HCT116 (cell line): ENCODE data around the gene ANKRD26.

Experiments used
- POLR2A ChIP-seq: IDR thresholded peaks from 2 replicates; pipeline ENCODE4 v1.7.0; 2011; ENCODE audit warnings: borderline replicate concordance; ENCODE audit not compliant: insufficient read depth, insufficient read length; ENCODE audit errors: extremely low read depth
- POLR2AphosphoS5 ChIP-seq: IDR thresholded peaks from 2 replicates; pipeline ENCODE4 v1.6.1; 2011; ENCODE audit warnings: mild to moderate bottlenecking, low read depth, low read length, moderate library complexity
- ZBTB33 ChIP-seq: IDR thresholded peaks from 2 replicates; pipeline ENCODE4 v1.6.1; 2011; ENCODE audit warnings: mild to moderate bottlenecking, low read length, moderate library complexity; ENCODE audit not compliant: insufficient replicate concordance; ENCODE audit errors: extremely low read depth
- ZNF274 ChIP-seq: fragments of 200-500 bp; sonication (Bioruptor generic); IDR thresholded peaks from 2 replicates; pipeline ENCODE4 v1.6.1; 2014; ENCODE audit warnings: mild to moderate bottlenecking, low read depth, low read length, inconsistent platforms
- TF ChIP-seq, protein P1 (sequence below), 3 experiments: fragments of 200-600 bp in 1 of 3; sonication (generic) in 1 of 3; IDR thresholded peaks in 2 of 3; conservative IDR thresholded peaks in 1 of 3; 2 replicates each; pipeline ENCODE4 v1.5.1; 2012 to 2017; ENCODE audit warnings: low read depth in 2 of 3, low read length in 2 of 3, antibody characterized with exemption in 1 of 3, borderline replicate concordance in 1 of 3, control low read depth in 1 of 3, mild to moderate bottlenecking in 1 of 3, mixed read lengths in 1 of 3, mixed run types in 1 of 3, moderate library complexity in 1 of 3; ENCODE audit not compliant: insufficient read depth in 1 of 3
- TF ChIP-seq, protein P2 (sequence below): IDR thresholded peaks from 2 replicates; pipeline ENCODE4 v1.6.1; 2012

DNA sequence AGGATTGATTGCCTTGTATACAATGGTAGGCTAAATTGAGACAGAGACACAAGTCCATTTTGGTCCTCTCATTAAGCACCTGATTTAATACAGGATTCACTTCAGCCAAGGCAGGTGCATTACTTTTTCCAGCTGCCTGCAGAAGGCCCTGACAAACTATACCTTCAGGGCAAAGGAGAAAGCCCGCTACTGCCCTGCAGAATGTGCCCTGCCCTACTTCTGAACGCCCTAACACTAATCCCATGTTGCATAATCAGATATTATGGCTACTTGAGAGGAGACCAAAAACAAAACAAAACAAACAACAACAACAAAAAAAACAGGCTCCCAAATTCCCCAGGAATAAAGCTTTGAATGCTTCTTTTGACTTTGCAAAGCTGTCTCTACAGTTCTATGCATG is 122.7 kb downstream of the ANKRD26 start:
- TF ChIP-seq POLR2A (no peak), ZBTB33 (no peak), ZNF274 (no peak), POLR2AphosphoS5 (no peak)
- TF ChIP-seq, protein P1, sequence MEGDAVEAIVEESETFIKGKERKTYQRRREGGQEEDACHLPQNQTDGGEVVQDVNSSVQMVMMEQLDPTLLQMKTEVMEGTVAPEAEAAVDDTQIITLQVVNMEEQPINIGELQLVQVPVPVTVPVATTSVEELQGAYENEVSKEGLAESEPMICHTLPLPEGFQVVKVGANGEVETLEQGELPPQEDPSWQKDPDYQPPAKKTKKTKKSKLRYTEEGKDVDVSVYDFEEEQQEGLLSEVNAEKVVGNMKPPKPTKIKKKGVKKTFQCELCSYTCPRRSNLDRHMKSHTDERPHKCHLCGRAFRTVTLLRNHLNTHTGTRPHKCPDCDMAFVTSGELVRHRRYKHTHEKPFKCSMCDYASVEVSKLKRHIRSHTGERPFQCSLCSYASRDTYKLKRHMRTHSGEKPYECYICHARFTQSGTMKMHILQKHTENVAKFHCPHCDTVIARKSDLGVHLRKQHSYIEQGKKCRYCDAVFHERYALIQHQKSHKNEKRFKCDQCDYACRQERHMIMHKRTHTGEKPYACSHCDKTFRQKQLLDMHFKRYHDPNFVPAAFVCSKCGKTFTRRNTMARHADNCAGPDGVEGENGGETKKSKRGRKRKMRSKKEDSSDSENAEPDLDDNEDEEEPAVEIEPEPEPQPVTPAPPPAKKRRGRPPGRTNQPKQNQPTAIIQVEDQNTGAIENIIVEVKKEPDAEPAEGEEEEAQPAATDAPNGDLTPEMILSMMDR (IDR thresholded peaks at IDR 0.05 in 2 of 3, conservative IDR thresholded peaks at IDR 0.05 in 1 of 3; ENCODE audit: borderline replicate concordance in 1 of 3, insufficient read depth in 1 of 3, low read depth in 2 of 3, low read length in 2 of 3): no peak
- TF ChIP-seq, protein P2, sequence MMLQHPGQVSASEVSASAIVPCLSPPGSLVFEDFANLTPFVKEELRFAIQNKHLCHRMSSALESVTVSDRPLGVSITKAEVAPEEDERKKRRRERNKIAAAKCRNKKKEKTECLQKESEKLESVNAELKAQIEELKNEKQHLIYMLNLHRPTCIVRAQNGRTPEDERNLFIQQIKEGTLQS: no peak
